Gastroesophageal sphincter (tissue), 4 donors: Measurements from ENCODE around the gene TMBIM1. TPM values are rescaled to one million over a fixed set of nuclear protein-coding genes. Genes with fewer than 3 reads are reported as not detected.

Source experiments
- ATAC-seq: fragments of 150-250 bp; one replicate; pipeline ENCODE4 v1.9.1; 2016; ENCODE audit warnings: mild to moderate bottlenecking, moderate library complexity
- H3K27ac ChIP-seq, 4 donors: fragments of 200-600 bp; sonication (generic) in 3 of 4; 1 replicate in 3 of 4; 2 replicates in 1 of 4; pipeline ENCODE4 v1.5.1; 2016 to 2019
- H3K27me3 ChIP-seq: fragments of 200-600 bp; sonication (generic); one replicate; pipeline ENCODE4 v1.5.1; 2019
- H3K36me3 ChIP-seq, 2 donors: fragments of 200-600 bp; sonication (generic); one replicate each; pipeline ENCODE4 v1.5.1; 2019; ENCODE audit warnings: control low read depth in 1 of 2
- H3K4me1 ChIP-seq, 3 donors: fragments of 200-600 bp; sonication (generic); 1 replicate in 2 of 3; 2 replicates in 1 of 3; pipeline ENCODE4 v1.5.1; 2016 to 2019; ENCODE audit warnings: control low read depth in 2 of 3
- H3K4me3 ChIP-seq, 2 donors: fragments of 200-600 bp; sonication (generic); one replicate each; pipeline ENCODE4 v1.5.1; 2019; ENCODE audit warnings: mild to moderate bottlenecking in 1 of 2, moderate library complexity in 1 of 2
- H3K9me3 ChIP-seq, 3 donors: fragments of 200-600 bp; sonication (generic); one replicate each; pipeline ENCODE4 v1.5.1; 2017 to 2019; ENCODE audit warnings: control low read depth in 2 of 3
- CTCF ChIP-seq, 4 experiments: fragments of 200-600 bp in 2 of 4; fragments of 450-650 bp in 2 of 4; sonication (generic) in 1 of 4; IDR thresholded peaks; one replicate each; pipeline ENCODE4 v1.5.1; 2017 to 2019; ENCODE audit warnings: antibody characterized with exemption in 4 of 4, mild to moderate bottlenecking in 2 of 4, moderate library complexity in 2 of 4
- EP300 ChIP-seq: sonication (generic); formaldehyde crosslinking; IDR thresholded peaks from one replicate; pipeline ENCODE4 v1.6.1; 2017; ENCODE audit warnings: antibody characterized with exemption, mild to moderate bottlenecking
- POLR2A ChIP-seq, 2 donors: fragments of 450-650 bp; IDR thresholded peaks; one replicate each; pipeline ENCODE4 v1.6.1; 2017; ENCODE audit warnings: antibody characterized with exemption in 2 of 2, mild to moderate bottlenecking in 2 of 2, moderate library complexity in 1 of 2
- POLR2AphosphoS5 ChIP-seq: sonication (generic); formaldehyde crosslinking; IDR thresholded peaks from one replicate; pipeline ENCODE4 v1.6.1; 2017; ENCODE audit warnings: antibody characterized with exemption
- WGBS, 2 donors: methylation state at CpG; one replicate each; pipeline ENCODE4 v1.1.5; 2018; ENCODE audit warnings: low coverage in 1 of 2; 5-methylcytosine and 5-hydroxymethylcytosine counted together
- total RNA-seq, 4 donors: library from RNA; depleted of rRNA; stranded (reverse); fragments of >200 nt; gene quantifications; one replicate each; pipeline ENCODE4 v1.1.0, GENCODE V29; 2016

Gene TMBIM1
- total RNA-seq, 4 donors from 2014 or later: 152 to 245 (median 191) TPM

- no peak for ATAC-seq
- H3K4me3 ChIP-seq: no peak overlapping the region
These were observed 39.1 kb downstream of the TMBIM1 start for GRCh38 chr2:218253232-218253625.

GRCh38 chr2:218252509-218253231 is 39.6 kb downstream of the TMBIM1 start:
- Histone ChIP-seq H3K27ac (peak overlapping the region in 1 of 4 donors; percentile 14), H3K36me3 (peaks cover 4 to 95% of the 10 kb centered on the region in 2 donors), H3K4me3 (no peak overlapping the region), H3K9me3 (no peaks in the 10 kb centered on the region), H3K27me3 (no peaks in the 10 kb centered on the region), H3K4me1 (peaks cover 0 to 15% (median 0%) of the 10 kb centered on the region in 3 donors)
- 83 to 100% methylated on average over 1 to 3 of the region's 7 CpGs for WGBS, 2 donors
- no peak for TF ChIP-seq POLR2A (IDR thresholded peaks at IDR 0.05)
- no peak for TF ChIP-seq CTCF (IDR thresholded peaks at IDR 0.05)
- no peak for TF ChIP-seq POLR2AphosphoS5
- peak; percentile 44 for ATAC-seq

More at GRCh38 chr2:218253232-218253625, 39.1 kb downstream of the TMBIM1 start:
- Histone ChIP-seq H3K27me3 (no peaks in the 10 kb centered on the region), H3K36me3 (peaks cover 4 to 89% of the 10 kb centered on the region in 2 donors), H3K27ac (peak overlapping the region in 1 of 4 donors; percentile 14), H3K9me3 (no peaks in the 10 kb centered on the region), H3K4me1 (peaks cover 0 to 16% (median under 1%) of the 10 kb centered on the region in 3 donors)
- 63% methylated on average over 4 to 5 of the region's 5 CpGs for WGBS, 2 donors
- no peak for TF ChIP-seq POLR2AphosphoS5
- TF ChIP-seq CTCF (IDR thresholded peaks at IDR 0.05): no peak
- TF ChIP-seq EP300: no peak
- TF ChIP-seq POLR2A (IDR thresholded peaks at IDR 0.05): no peak

- Histone ChIP-seq H3K36me3 (peaks cover 4 to 100% of the 10 kb centered on the region in 2 donors), H3K9me3 (no peaks in the 10 kb centered on the region), H3K27ac (no peak overlapping the region), H3K27me3 (no peaks in the 10 kb centered on the region), H3K4me3 (no peak overlapping the region), H3K4me1 (peaks cover 0 to 15% (median 0%) of the 10 kb centered on the region in 3 donors)
- TF ChIP-seq CTCF (IDR thresholded peaks at IDR 0.05) (no peak), EP300 (no peak), POLR2A (IDR thresholded peaks at IDR 0.05) (no peak), POLR2AphosphoS5 (no peak)
- WGBS, 2 donors: 84 to 93% methylated on average over 10 to 11 of the region's 13 CpGs
- ATAC-seq: no peak
These were observed 42.6 kb downstream of the TMBIM1 start for GRCh38 chr2:218249691-218250090.

GRCh38 chr2:218245214-218245613 is 47.1 kb downstream of the TMBIM1 start:
- no peak for ATAC-seq
- Histone ChIP-seq H3K27ac (no peak overlapping the region), H3K36me3 (peaks cover 4 to 99% of the 10 kb centered on the region in 2 donors)

More at GRCh38 chr2:218245214-218245613, 47.1 kb downstream of the TMBIM1 start:
- H3K9me3 ChIP-seq: no peaks in the 10 kb centered on the region
- 73 to 83% methylated on average over 2 of the region's 5 CpGs for WGBS, 2 donors
- no peak for TF ChIP-seq CTCF (IDR thresholded peaks at IDR 0.05)
- no peak for TF ChIP-seq POLR2A (IDR thresholded peaks at IDR 0.05)
- TF ChIP-seq POLR2AphosphoS5: no peak
- no peak for TF ChIP-seq EP300
- H3K4me3 ChIP-seq: no peak overlapping the region
- peaks cover 0 to 14% (median 0%) of the 10 kb centered on the region in 3 donors for H3K4me1 ChIP-seq
- H3K27me3 ChIP-seq: no peaks in the 10 kb centered on the region
